NT2/D1 (cell line): ENCODE results near the gene RFXAP.

Experiments
- SUZ12 ChIP-seq: IDR thresholded peaks from 2 replicates; pipeline ENCODE4 v1.6.1; 2011; ENCODE audit not compliant: insufficient read length, insufficient read depth; ENCODE audit errors: extremely low read depth
- YY1 ChIP-seq: IDR thresholded peaks from 2 replicates; pipeline ENCODE4 v1.6.1; 2011; ENCODE audit not compliant: insufficient read length, insufficient read depth
- ZNF274 ChIP-seq: IDR thresholded peaks from 2 replicates; pipeline ENCODE4 v1.6.1; 2011; ENCODE audit warnings: mild to moderate bottlenecking, low read depth, low read length

- TF ChIP-seq SUZ12 (no peak), YY1 (no peak), ZNF274 (no peak)
Measured at GRCh38 chr13:36801035-36801434, 18.0 kb upstream of the RFXAP start.
